ENCODE data around the gene NDUFC1. TPM values are rescaled to one million over a fixed set of nuclear protein-coding genes. Genes with fewer than 3 reads are reported as not detected.
"Not testable (repeated sequence)": the region's sequence is repeated elsewhere in the genome, so short reads cannot be mapped to it uniquely, and the experiment has no call there.

NDUFC1 gene
- 100 to 1,000 TPM in 1 of 4 donors, 10 to 100 TPM in 3; 54.0 to 101 (median 91.1) TPM for polyA plus RNA-seq (ENCODE audit: insufficient read length in 4 of 4)

GRCh38 chr4:139301821-139302611 is at the start of gene NDUFC1:
Gene NDUFC1 (minus strand): TSS chr4:139302477. CDS start chr4:139295798, 6,679 bp downstream.
- DNase-seq (ENCODE audit: low read depth in 4 of 4, low spot score in 3 of 4): peak in 2 of 4 donors; percentile 23 to 29

- no peak for DNase-seq (ENCODE audit: low read depth in 4 of 4, low spot score in 3 of 4)
These were observed 35.3 kb upstream of the NDUFC1 start for GRCh38 chr4:139337612-139338011.

GRCh38 chr4:139333046-139333445 is 30.8 kb upstream of the NDUFC1 start:
- DNase-seq (ENCODE audit: low read depth in 4 of 4, low spot score in 3 of 4): no peak

GRCh38 chr4:139331185-139331584 is 28.9 kb upstream of the NDUFC1 start:
- DNase-seq (ENCODE audit: low read depth in 4 of 4, low spot score in 3 of 4): no peak

- no peak for DNase-seq (ENCODE audit: low read depth in 4 of 4, low spot score in 3 of 4)
These were observed 28.0 kb upstream of the NDUFC1 start for GRCh38 chr4:139330283-139330682.

- no peak for DNase-seq (ENCODE audit: low read depth in 4 of 4, low spot score in 3 of 4)
These were observed 27.5 kb upstream of the NDUFC1 start for GRCh38 chr4:139329665-139330200.

- no peak for DNase-seq (ENCODE audit: low read depth in 4 of 4, low spot score in 3 of 4)
These were observed 22.3 kb upstream of the NDUFC1 start for GRCh38 chr4:139324620-139325019.

GRCh38 chr4:139322541-139322940 is 20.3 kb upstream of the NDUFC1 start:
- DNase-seq (ENCODE audit: low read depth in 4 of 4, low spot score in 3 of 4): not testable (repeated sequence)

- not testable (repeated sequence) for DNase-seq (ENCODE audit: low read depth in 4 of 4, low spot score in 3 of 4)
These were observed 19.8 kb upstream of the NDUFC1 start for GRCh38 chr4:139322070-139322469.

GRCh38 chr4:139319571-139319970 is 17.3 kb upstream of the NDUFC1 start:
- DNase-seq (ENCODE audit: low read depth in 4 of 4, low spot score in 3 of 4): no peak

- DNase-seq (ENCODE audit: low read depth in 4 of 4, low spot score in 3 of 4): no peak
These were observed 15.4 kb upstream of the NDUFC1 start for GRCh38 chr4:139317635-139318034.

- DNase-seq (ENCODE audit: low read depth in 4 of 4, low spot score in 3 of 4): no peak
These were observed 14.5 kb upstream of the NDUFC1 start for GRCh38 chr4:139316733-139317132.

- no peak for DNase-seq (ENCODE audit: low read depth in 4 of 4, low spot score in 3 of 4)
These were observed 13.0 kb upstream of the NDUFC1 start for GRCh38 chr4:139315221-139315675.

- no peak for DNase-seq (ENCODE audit: low read depth in 4 of 4, low spot score in 3 of 4)
These were observed 11.9 kb upstream of the NDUFC1 start for GRCh38 chr4:139314047-139314800.

GRCh38 chr4:139313414-139313813 is 11.1 kb upstream of the NDUFC1 start:
- not testable (repeated sequence) for DNase-seq (ENCODE audit: low read depth in 4 of 4, low spot score in 3 of 4)

GRCh38 chr4:139312552-139313332 is 10.5 kb upstream of the NDUFC1 start:
- no peak for DNase-seq (ENCODE audit: low read depth in 4 of 4, low spot score in 3 of 4)

- DNase-seq (ENCODE audit: low read depth in 4 of 4, low spot score in 3 of 4): no peak
These were observed 9.6 kb upstream of the NDUFC1 start for GRCh38 chr4:139311909-139312308.

GRCh38 chr4:139304920-139305319 is 2.6 kb upstream of the NDUFC1 start:
- DNase-seq (ENCODE audit: low read depth in 4 of 4, low spot score in 3 of 4): no peak

GRCh38 chr4:139301113-139301820 is 1.0 kb downstream of the NDUFC1 start, which contains the start of gene NAA15:
Gene NAA15 (plus strand): TSS chr4:139301505. CDS start chr4:139301778, 273 bp downstream.
- DNase-seq (ENCODE audit: low read depth in 4 of 4, low spot score in 3 of 4): peak; percentile 93 to 96 (median 96)

Measured in left renal pelvis (tissue), 4 donors.